HG03378 (cell line): ENCODE data around the gene AP4S1.
"Not testable (repeated sequence)": the region's sequence is repeated elsewhere in the genome, so short reads cannot be mapped to it uniquely, and the experiment has no call there.

Source experiments
- ATAC-seq: cut with Tn5 transposase; IDR thresholded peaks from one replicate; pipeline ENCODE4 v1.9.1; 2021; ENCODE audit warnings: mild to moderate bottlenecking, moderate library complexity; ENCODE audit not compliant: unreplicated experiment

AP4S1 gene

DNA sequence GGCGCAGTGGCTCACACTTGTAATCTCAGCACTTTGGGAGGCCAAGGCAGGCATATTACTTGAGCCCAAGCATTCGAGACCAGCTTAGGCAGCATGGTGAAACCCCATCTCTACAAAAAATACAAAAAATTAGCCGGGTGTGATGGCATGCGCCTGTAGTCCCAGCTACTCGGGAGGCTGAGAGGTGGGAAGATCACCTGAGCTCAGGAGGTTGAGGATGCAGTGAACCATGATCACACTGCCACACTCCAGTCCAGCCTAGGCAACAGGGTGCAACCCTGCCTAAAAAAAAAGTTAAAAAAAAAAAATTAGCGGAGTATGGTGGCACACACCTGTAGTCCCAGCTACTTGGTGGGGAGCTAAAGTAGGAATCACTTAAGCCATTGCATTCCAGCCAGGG, 21.4 kb upstream of the AP4S1 start:
- not testable (repeated sequence) for ATAC-seq

DNA sequence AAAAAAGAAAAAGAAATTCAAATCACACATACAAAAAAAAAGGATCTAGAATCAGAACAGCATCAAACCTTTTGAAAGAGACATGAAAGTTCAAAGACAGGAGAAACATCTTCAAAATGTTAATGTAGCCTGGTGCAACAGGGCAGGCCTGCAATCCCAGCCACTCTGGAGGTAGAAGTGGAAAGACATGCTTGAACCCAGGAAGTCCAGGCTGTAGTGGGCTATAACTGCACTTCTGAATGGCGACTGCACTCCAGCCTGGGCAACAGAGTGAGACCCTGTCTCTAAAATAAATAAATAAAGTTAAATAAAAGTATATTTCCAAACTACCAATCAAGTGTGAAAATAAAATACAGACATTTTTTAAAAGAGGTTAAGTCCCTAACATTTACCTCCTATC, 18.7 kb upstream of the AP4S1 start:
- no peak for ATAC-seq

DNA sequence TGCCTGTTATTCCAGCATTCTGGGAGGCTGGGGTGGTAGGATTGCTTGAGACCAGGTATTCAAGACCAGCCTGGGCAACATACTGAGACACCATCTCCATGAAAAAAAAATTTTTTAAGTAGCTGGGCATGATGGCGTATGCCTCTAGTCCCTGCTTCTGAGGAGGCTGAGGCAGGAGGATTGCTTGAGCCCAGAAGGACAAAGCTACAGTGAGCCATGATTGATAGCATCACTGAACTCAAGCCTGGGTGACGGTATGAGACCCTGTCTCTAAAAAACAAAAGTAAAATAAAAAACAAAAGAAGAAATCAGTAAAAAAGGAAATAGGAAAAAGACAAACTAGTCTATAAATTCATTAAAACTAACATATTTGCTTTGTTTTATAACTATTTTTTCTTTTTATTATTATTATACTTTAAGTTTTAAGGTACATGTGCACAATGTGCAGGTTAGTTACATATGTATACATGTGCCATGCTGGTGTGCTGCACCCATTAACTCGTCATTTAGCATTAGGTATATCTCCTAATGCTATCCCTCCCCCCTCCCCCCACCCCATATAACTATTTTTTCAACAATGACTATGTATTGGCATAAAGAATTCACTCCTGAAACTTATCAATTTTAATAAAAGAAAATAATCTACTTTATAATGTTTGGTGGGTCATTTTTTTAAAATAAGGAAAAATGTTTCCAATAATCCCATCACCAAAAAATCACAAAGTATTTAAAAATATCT, 15.4 kb upstream of the AP4S1 start:
- ATAC-seq = no peak

DNA sequence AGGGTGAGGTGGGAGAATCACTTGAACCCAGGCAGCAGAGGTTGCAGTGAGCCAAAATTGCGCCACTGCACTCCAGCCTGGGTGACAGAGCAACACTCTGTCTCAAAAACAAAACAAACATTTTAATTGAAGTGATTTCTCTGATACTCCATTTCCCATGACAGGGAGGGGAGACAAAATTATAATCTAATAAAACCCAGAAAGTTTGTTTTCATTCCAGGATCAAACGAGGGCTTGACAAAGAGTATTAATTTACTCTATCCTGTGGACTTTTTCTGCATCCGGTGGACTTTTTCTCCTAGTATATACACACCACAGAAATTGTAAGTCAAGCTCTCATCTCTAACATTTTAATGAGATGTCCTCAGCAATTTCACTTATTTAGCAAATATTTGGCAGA, 14.5 kb upstream of the AP4S1 start:
- ATAC-seq = no peak

DNA sequence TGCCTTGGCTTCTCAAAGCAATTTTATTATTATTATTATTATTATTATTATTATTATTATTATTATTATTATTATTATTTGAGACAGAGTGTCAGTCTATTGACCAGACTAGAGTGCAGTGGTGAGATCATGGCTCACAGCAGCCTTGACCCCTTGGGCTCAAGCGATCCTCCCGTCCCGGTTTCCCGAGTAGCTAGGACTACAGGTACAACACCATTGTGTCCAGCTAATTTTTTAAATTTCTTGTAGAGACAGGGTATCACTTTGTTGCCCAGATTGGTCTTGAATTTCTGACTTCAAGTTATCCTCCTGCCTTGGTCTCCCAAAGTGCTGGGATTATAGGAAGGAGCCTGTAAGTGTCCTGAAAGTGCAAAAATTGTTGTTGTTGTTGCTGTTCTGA, 11.6 kb upstream of the AP4S1 start:
- ATAC-seq = no peak

DNA sequence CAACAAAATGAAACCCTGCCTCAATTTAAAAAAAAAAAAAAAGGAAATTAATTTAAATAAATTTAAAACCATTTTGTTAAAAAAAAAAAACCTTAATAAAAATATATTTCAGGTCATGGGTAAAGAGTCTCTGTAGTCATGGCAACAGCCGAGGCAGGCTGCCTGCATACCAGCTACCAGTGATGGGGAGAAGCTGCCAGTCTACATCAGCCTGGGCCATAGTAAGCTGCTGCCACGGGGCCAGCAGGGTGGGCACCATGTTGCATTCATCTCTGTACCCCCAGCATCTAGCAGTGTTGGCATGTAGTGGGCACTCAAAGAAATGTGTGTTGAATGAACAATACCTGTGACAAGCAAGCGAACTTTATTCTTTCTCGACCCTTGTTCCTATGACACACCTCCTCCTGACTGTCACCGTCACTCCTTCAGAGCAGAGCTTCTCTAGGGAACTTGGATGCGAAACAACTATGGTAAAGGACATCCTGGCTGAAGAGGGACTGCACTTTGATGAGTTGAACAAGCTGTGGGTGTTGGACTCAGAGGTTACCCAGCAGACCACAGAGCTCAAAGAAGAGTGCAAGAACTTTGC, 7.3 kb upstream of the AP4S1 start:
- no peak for ATAC-seq

DNA sequence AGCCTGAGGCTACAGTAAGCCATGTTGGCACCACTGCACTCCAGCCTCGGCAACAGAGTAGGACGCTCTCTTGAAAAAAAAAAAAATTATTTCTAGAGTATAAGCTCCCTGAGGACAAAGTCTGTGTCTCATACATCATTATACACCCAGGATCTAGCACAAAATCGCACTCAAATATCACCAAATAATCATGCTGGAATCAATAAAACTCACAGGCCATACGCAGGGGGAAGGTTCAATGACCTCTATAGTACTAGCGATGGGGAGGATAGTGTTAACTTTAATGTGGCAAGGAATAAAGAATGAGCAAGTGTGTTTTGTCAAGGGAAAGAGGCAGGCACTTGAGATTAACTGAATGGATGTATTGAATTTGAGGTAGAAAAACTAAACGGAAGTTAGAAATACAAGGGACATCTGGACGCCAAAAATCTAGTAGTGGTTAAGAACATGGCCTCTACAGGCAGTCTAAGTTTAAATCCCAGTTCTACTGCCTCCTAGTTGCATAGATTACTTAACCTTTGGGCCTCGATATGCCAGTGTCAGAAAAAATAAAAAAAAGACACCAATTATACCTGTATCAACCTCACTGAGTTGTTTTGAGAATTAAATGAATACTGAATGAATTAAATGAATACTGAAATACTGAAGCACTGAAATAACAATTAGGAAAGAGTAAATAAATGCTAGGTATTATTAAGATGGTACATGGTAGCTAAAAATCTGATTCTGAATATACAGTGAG, 4.4 kb upstream of the AP4S1 start:
- no peak for ATAC-seq

DNA sequence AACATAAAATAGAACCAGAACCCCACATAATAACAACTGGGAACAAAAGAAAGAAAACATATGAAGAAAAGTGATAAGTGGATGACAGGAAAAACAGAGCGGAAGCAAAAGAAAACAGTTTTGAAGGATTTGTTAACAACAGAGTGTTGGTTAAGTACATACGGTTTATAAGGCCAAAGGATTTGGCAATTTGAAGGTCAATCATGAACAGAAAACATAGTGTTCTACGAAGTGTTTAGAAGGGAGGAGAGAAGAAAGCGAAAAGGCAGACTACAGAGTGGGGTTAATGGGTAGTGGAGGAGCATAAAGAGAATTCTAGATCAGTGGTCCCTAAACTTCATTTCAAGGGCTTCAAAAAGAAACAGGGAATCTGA, 3.9 kb upstream of the AP4S1 start:
- no peak for ATAC-seq

DNA sequence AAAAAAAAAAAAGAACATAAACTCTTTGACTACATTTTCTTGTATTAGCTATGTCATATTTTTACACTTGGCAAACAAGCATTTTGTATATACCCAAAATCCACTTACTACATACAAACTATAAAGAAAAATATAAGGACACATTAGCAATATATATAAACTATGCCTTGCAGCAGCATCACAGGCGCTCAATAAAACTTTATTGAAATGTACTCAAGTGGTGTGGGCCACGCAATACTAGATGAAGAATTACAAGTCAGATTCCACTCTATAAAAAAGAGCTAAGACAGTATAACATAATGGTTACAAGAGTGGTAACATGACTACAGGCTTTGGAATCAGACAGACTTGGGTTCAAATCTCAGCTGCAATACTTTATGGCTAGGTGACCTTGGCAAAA, 3.1 kb upstream of the AP4S1 start:
- no peak for ATAC-seq

DNA sequence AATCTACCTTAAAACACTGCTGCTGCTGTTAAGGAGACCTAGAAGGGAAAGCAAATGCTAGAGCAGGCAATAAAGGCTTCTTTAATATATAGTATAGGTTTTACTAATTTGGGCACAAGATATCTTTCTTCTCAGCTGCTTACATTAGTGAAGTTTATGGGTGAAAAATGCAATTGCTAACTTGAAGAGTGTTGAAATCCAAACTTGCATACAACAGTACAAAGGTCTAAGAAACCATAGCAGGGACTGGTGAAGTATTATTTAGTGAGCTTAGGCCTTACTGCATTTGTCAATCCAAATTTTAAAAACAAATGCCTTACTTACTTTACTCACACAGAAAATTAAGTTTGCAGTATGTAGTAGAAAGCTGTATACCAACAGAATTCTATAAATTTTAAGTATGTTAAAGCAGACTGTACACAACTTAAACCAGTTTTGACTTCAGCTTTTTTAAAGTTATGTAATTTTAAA, 1.4 kb upstream of the AP4S1 start:
- ATAC-seq = no peak

DNA sequence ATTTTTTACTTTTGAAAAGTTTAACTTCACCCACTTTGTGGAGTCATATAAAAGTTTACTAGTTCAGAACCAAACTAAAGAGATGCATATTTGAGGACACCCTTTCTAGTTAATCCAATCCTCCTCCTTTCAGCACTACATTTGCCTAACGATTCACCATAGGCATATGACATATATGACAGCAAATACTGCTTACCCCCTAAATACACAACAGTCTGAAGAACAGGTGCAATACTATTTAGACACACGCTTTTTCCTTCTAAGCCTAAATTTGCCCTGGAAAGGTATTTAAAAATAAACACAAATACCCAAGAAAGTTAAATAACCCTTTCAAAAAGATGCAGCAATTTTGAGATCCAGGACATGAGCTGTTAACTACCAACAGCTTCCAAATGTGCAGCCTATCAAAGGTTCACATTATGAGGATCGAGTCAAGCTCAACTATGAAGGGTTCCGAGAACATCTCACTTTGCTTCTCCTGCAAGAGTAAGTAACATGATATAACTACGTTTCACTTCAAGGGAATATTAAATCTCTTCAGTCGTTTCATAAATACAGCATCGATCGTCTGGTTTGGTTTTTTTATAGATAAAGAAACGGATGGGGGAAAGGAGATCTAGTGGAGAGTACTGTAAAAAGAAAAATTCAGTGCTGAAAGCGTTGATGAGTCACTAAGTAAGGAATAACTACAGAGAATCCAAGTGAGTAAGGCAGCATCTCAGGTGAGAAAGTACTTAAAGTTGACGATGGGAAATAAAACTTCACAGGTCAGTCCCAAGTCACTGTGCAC, 677 bp upstream of the AP4S1 start:
- no peak for ATAC-seq

DNA sequence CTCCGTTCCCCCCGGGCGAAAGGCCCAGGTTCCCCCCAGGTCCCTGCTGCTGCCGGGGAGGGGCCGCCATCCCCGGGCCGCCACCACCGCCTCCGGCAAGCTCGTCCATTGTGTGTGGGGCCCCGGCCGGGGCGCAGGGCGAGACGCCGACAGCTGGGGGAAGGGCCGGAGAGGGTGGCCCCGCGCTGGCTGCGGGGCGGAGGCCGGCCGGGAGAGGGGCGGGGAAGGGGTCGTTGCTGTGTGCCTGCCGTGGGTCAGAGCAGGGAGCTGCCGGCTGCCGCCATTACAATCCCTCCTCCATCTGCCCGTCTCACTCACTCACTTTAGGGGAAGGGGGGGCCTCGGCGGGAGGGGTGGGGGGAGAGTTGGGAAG, 614 bp downstream of the AP4S1 start, which contains the start of gene STRN3:
TSS of gene STRN3 (minus strand) at position 303 of the 373 bp plus-strand sequence. CDS start at position 109, 194 bp downstream.
- no peak for ATAC-seq

DNA sequence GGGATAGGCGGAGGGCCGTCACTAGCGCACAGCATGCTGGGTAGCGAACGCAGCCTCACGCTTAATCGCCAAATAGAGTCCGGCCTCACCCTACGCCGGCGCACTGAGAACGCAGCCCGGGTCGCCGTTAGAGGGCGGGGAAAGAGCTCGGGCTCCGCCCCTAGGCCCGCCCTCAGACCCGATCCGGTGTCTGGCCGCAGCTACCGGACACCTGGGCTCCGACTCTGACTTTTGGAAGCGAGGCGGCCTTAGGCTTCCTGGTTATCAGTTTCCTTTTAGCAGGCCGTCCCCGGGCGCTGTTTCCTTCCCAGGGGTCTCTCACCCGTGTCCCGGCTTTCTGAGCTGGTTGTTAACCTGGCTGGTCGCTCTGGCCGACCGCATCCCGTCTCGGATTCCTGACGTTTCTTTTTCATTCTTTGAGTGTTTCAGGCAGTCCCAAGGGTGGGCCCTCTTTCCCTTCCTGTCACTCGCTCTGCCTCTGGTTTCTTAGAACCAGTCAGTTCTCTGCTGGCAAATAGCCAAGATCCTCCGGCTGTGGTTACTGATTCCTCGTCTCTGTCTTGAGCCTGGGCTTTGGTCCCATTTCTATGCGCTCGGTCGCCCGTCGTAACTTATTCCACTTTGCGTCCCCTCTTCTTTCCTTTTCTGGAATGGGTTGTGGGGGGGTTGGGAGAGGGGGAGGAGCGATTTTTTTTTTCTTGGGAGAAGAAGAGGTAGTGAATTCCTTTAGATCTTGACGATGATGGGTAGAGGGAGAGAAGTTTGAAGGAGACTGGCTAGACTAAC, 1.2 kb downstream of the AP4S1 start:
- ATAC-seq = peak; percentile 83

DNA sequence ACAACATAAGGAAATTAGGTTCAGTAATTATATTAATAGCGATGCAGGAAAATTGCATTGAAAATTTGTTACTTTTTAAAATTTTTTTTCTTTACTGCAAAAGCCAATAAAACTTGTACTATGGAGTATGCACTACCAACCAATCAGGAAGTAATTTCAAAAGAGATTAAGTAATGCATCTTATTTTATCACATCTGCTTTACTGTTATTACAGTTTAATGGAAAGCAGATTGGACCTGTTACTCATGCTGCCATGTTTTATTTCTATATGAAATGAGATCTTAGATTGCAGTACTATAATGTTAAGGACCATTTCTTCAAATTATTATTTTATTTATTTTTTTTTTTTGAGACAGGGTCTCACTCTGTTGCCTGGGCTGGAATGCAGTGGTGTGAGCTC, 2.4 kb downstream of the AP4S1 start:
- ATAC-seq = no peak

DNA sequence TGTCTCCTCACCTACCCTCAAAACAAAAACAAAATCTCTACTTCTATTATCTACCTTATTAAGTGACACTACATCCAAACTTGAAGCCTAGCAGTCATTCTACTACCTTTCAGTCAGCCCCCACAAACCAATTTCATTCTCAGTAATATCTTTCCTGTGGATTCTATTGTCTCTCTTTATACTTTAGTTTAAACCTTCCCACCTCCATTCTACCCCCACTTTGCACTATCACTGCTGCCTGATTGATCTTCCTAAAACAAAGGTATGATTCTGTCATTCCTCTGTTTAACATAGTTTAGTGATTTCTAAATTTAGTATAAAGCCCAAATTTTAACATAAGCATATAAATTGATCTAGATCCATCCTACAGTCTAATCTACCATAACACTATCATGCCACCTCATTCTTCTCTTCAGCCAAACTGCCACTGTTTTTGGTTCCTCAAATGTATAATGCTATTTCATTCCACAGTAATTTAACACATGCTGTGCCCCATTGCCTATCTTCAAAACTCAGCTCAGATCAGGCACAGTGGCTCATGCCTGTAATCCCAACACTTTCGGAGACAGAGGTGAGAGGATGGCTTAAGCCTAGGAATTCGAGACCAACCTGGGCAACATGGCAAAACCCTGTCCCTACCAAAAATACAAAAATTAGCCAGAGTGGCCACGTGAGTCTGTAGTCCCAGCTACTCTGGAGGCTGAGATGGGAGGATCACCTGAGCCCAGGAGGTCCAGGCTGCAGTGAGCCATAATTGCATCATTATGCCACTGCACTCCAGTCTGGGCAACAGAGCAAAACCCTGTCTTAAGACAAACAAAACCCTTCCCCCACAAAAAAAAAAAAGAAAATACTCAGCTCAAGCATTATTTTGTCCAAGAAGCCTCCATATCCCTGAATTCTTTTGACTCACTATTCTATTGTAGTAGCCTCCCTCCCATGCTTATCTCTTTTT, 3.8 kb downstream of the AP4S1 start:
- ATAC-seq = no peak

DNA sequence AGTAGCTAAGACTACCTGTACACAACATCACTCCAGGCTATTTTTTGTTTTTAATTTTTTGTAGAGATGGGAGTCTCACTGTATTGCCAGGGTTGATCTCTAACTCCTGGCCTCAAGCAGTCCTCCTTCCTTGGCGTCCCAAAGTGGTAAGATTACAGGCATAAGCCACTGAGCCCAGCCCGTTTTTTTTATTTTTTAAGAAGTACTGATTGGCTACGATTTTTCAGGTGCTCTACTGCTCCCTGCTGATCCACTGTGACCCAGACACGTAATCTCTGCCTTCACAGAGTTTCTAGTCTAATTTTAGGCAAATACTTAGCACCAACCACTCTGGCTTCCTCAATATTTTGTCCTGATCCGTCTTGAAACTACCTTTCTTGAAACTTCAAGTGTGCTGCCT, 5.0 kb downstream of the AP4S1 start:
- ATAC-seq = no peak

DNA sequence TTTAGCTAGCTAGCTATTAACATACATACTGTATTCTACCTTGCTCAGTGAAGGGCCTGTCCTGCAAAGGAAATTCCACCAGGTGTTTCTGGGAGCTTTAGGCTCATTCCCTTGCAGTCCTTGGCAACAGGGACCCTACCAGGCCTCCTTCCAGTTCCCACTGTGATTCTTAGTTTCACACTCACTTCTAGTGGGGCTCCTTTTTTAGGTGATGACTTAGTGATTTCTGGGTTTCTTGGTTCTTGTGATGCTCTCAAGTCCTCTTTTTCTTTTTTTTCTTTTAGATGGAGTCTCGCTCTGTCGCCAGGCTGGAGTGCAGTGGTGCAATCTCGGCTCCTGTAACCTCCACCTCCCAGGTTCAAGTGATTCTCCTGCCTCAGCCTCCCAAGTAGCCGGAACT, 11.1 kb downstream of the AP4S1 start:
- no peak for ATAC-seq

DNA sequence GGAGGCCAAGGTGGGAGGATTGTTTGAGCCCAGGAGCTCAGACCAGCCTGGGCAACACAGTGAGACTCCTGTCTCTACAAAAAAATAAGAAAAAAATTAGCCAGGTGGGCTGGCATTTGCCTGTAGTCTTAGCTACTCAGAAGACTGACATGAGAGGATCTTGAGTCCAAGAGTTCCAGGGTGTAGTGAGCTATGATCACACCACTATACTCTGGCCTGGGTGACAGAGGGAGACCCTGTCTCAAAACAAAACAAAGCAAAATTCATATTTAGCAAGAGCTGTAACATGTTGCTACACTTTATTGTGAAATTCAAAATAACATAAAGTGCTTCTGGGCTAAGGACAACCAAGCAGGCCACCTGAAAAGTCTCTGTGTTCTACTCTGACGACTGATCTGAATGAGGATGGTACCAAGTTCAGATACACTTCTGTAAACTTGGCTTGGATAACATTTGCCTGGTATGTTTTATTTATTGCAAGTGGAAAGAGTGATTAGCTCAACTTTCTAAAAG, 12.3 kb downstream of the AP4S1 start:
- ATAC-seq = no peak

DNA sequence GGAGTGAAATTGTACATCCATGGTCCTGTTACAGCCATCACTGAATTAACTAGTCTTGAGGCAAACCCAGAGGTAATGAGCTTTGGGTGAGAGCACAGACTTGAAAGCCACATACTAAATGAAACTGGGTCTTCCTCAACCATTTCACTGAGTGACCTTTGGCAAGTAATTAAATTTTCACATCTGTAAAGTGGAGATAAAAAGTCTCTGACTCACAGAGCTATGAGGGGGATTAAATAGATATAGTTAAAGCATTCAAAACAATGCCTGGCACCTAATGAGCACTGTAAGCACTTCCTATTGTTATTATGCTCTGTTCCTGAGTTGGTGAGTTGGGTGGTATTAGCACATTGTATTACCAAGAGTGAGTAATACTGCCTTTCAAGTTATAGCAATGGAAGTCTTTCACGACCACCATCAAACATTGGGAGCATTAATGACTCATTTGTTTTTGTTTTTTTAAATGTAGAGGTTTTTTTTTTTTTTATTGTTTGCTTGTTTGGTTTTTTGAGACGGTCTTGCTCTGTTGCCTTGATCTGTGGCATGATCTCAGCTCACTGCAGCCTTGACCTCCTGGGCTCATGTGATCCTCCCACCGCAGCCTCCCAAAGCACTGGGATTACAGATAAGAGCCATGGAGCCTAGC, 13.2 kb downstream of the AP4S1 start:
- ATAC-seq = no peak
